Activated CD4-positive, alpha-beta memory T cell treated with anti-CD3 and anti-CD28 coated beads for 36 hours (primary cell): ENCODE results near the gene CASKIN2. TPM values are rescaled to one million over a fixed set of nuclear protein-coding genes. Genes with fewer than 3 reads are reported as not detected.
"Not testable (repeated sequence)": the region's sequence is repeated elsewhere in the genome, so short reads cannot be mapped to it uniquely, and the experiment has no call there.

ENCODE experiments used
- CTCF ChIA-PET: fragments of 350-600 bp; sonication (Branson Sonifier 250); formaldehyde crosslinking; loops from one replicate; lab custom pipeline; 2021; ENCODE audit warnings: antibody characterized with exemption, inconsistent platforms; lab: Charles Lee
- POLR2A ChIA-PET: fragments of 350-600 bp; sonication (Branson Sonifier 250); formaldehyde crosslinking; loops from one replicate; lab custom pipeline; 2021; ENCODE audit warnings: antibody characterized with exemption; lab: Charles Lee
- DNase-seq: peaks from one replicate; pipeline ENCODE4 v3.0.0-alpha.2; 2020
- H3K27ac Mint-ChIP-seq: one replicate; pipeline ENCODE4 v1.8.0; 2021; ENCODE audit warnings: mixed read lengths
- H3K27me3 Mint-ChIP-seq: one replicate; pipeline ENCODE4 v1.8.0; 2021; ENCODE audit warnings: mixed read lengths
- H3K36me3 Mint-ChIP-seq: one replicate; pipeline ENCODE4 v1.8.0; 2021; ENCODE audit warnings: mixed read lengths
- H3K4me1 Mint-ChIP-seq: one replicate; pipeline ENCODE4 v1.8.0; 2021; ENCODE audit warnings: low read depth, mixed read lengths
- H3K4me3 Mint-ChIP-seq: one replicate; pipeline ENCODE4 v1.8.0; 2021; ENCODE audit warnings: mild to moderate bottlenecking, mixed read lengths
- H3K9me3 Mint-ChIP-seq: one replicate; pipeline ENCODE4 v1.8.0; 2021; ENCODE audit warnings: mixed read lengths
- intact Hi-C: fragments of 100-400 bp; cut with micrococcal nuclease; formaldehyde crosslinking; loops from one replicate; pipeline ENCODE4 v1.15.1; 2023
- total RNA-seq, 2 experiments: library from RNA; stranded (reverse); gene quantifications; one replicate each; pipeline ENCODE4 v1.2.3, GENCODE V29; 2021

Gene CASKIN2
- total RNA-seq, 2 experiments from 2014 or later, result 4.7 to 5.3 TPM

GRCh38 chr17:75488693-75489510, 26.4 kb downstream of the CASKIN2 start:
- peaks cover 18% of the 10 kb centered on the region for H3K4me1 Mint-ChIP-seq
- H3K27me3 Mint-ChIP-seq, result no peaks in the 10 kb centered on the region
- no peaks in the 10 kb centered on the region for H3K9me3 Mint-ChIP-seq
- CTCF ChIA-PET, result no interaction called here
- DNase-seq, result no peak
- H3K36me3 Mint-ChIP-seq, result peaks cover 5% of the 10 kb centered on the region
- intact Hi-C loops, result no loop called here
- no peak overlapping the region for H3K27ac Mint-ChIP-seq
- POLR2A ChIA-PET, result no interaction called here
- H3K4me3 Mint-ChIP-seq, result no peak overlapping the region

GRCh38 chr17:75487351-75488070, 27.8 kb downstream of the CASKIN2 start:
- H3K4me3 Mint-ChIP-seq, result peak overlapping the region; percentile 4
- intact Hi-C loops, result no loop called here

GRCh38 chr17:75486951-75487350, 28.4 kb downstream of the CASKIN2 start:
- Mint-ChIP-seq H3K4me3 (no peak overlapping the region), H3K27ac (peak overlapping the region; percentile 88), H3K9me3 (no peaks in the 10 kb centered on the region), H3K27me3 (no peaks in the 10 kb centered on the region), H3K36me3 (peaks cover 1% of the 10 kb centered on the region), H3K4me1 (peaks cover 18% of the 10 kb centered on the region)
- DNase-seq, result no peak
- POLR2A ChIA-PET, result interaction anchor here (1.5 kb wide), 1 partner anchor 31 kb away, joined by 4 read pairs; the partner anchor contains the start of gene TMEM94
- intact Hi-C loops, result no loop called here
- CTCF ChIA-PET, result interaction anchor here (1.1 to 1.4 kb wide), 2 partner anchors 10 to 53 kb away, joined by 3 read pairs; no protein-coding TSS in a partner anchor

More at GRCh38 chr17:75487351-75488070, 27.8 kb downstream of the CASKIN2 start:
- CTCF ChIA-PET, result interaction anchor here (0.9 to 1.1 kb wide), 3 partner anchors 29 to 53 kb away, joined by 3 read pairs; partner anchors contain the start of genes TMEM94 and TSEN54
- H3K36me3 Mint-ChIP-seq, result peaks cover 1% of the 10 kb centered on the region
- H3K4me1 Mint-ChIP-seq, result peaks cover 18% of the 10 kb centered on the region
- H3K9me3 Mint-ChIP-seq, result no peaks in the 10 kb centered on the region
- H3K27me3 Mint-ChIP-seq, result no peaks in the 10 kb centered on the region
- H3K27ac Mint-ChIP-seq, result peak overlapping the region; percentile 88
- DNase-seq, result peak; percentile 57
- POLR2A ChIA-PET, result interaction anchor here (1.5 kb wide), 1 partner anchor 31 kb away, joined by 4 read pairs; the partner anchor contains the start of gene TMEM94

- H3K9me3 Mint-ChIP-seq, result no peaks in the 10 kb centered on the region
- intact Hi-C loops, result no loop called here
- POLR2A ChIA-PET, result no interaction called here
Observed at GRCh38 chr17:75486151-75486550, 29.2 kb downstream of the CASKIN2 start.

GRCh38 chr17:75485688-75486087, 29.6 kb downstream of the CASKIN2 start:
- H3K4me1 Mint-ChIP-seq, result peaks cover 18% of the 10 kb centered on the region
- H3K4me3 Mint-ChIP-seq, result no peak overlapping the region
- intact Hi-C loops, result no loop called here
- no peaks in the 10 kb centered on the region for H3K9me3 Mint-ChIP-seq
- H3K27me3 Mint-ChIP-seq, result no peaks in the 10 kb centered on the region
- H3K36me3 Mint-ChIP-seq, result peaks cover 1% of the 10 kb centered on the region
- POLR2A ChIA-PET, result no interaction called here
- no peak for DNase-seq
- CTCF ChIA-PET, result interaction anchor here (0.6 to 1.4 kb wide), 2 partner anchors 11 to 27 kb away, joined by 3 read pairs; no protein-coding TSS in a partner anchor
- no peak overlapping the region for H3K27ac Mint-ChIP-seq

More at GRCh38 chr17:75486151-75486550, 29.2 kb downstream of the CASKIN2 start:
- no peaks in the 10 kb centered on the region for H3K27me3 Mint-ChIP-seq
- CTCF ChIA-PET, result interaction anchor here (0.6 to 1.4 kb wide), 2 partner anchors 10 to 27 kb away, joined by 3 read pairs; no protein-coding TSS in a partner anchor
- H3K4me1 Mint-ChIP-seq, result peaks cover 18% of the 10 kb centered on the region
- DNase-seq, result no peak
- no peak overlapping the region for H3K4me3 Mint-ChIP-seq
- peaks cover 1% of the 10 kb centered on the region for H3K36me3 Mint-ChIP-seq
- H3K27ac Mint-ChIP-seq, result peak overlapping the region; percentile 21

- H3K9me3 Mint-ChIP-seq, result no peaks in the 10 kb centered on the region
- H3K4me1 Mint-ChIP-seq, result peaks cover 12% of the 10 kb centered on the region
- no peak overlapping the region for H3K4me3 Mint-ChIP-seq
- peaks cover 1% of the 10 kb centered on the region for H3K36me3 Mint-ChIP-seq
- no peak for DNase-seq
- intact Hi-C loops, result no loop called here
- H3K27me3 Mint-ChIP-seq, result no peaks in the 10 kb centered on the region
- ChIA-PET POLR2A (interaction anchor here (0.8 to 1.1 kb wide), 2 partner anchors 26 to 193 kb away, joined by 3 read pairs; partner anchors contain the start of genes SLC25A19 and TMEM94), CTCF (interaction anchor here (0.8 kb wide), 1 partner anchor 171 kb away, joined by 3 read pairs; no protein-coding TSS in a partner anchor)
- no peak overlapping the region for H3K27ac Mint-ChIP-seq
Observed at GRCh38 chr17:75482098-75482942, 33.0 kb downstream of the CASKIN2 start.

GRCh38 chr17:75481194-75482068, 33.9 kb downstream of the CASKIN2 start:
- ChIA-PET CTCF (interaction anchor here (0.8 to 1.0 kb wide), 2 partner anchors 24 to 171 kb away, joined by 3 read pairs; no protein-coding TSS in a partner anchor), POLR2A (interaction anchor here (1.1 kb wide), 1 partner anchor 25 kb away, joined by 3 read pairs; the partner anchor contains the start of gene TMEM94)
- Mint-ChIP-seq H3K27me3 (no peaks in the 10 kb centered on the region), H3K9me3 (no peaks in the 10 kb centered on the region), H3K4me3 (no peak overlapping the region), H3K27ac (no peak overlapping the region), H3K4me1 (peaks cover 3% of the 10 kb centered on the region), H3K36me3 (peaks cover 1% of the 10 kb centered on the region)
- intact Hi-C loops, result no loop called here
- no peak for DNase-seq

- no peak for DNase-seq
- H3K4me3 Mint-ChIP-seq, result no peak overlapping the region
- intact Hi-C loops, result no loop called here
- CTCF ChIA-PET, result interaction anchor here (1.0 kb wide), 1 partner anchor 25 kb away, joined by 3 read pairs; no protein-coding TSS in a partner anchor
- no peaks in the 10 kb centered on the region for H3K27me3 Mint-ChIP-seq
- POLR2A ChIA-PET, result no interaction called here
- H3K9me3 Mint-ChIP-seq, result no peaks in the 10 kb centered on the region
- H3K36me3 Mint-ChIP-seq, result no peaks in the 10 kb centered on the region
- H3K27ac Mint-ChIP-seq, result no peak overlapping the region
- H3K4me1 Mint-ChIP-seq, result no peaks in the 10 kb centered on the region
Observed at GRCh38 chr17:75480281-75480680, 35.1 kb downstream of the CASKIN2 start.

- H3K4me3 Mint-ChIP-seq, result no peak overlapping the region
- ChIA-PET CTCF (no interaction called here), POLR2A (no interaction called here)
- H3K27me3 Mint-ChIP-seq, result no peaks in the 10 kb centered on the region
- H3K36me3 Mint-ChIP-seq, result no peaks in the 10 kb centered on the region
- DNase-seq, result no peak
- intact Hi-C loops, result no loop called here
- no peaks in the 10 kb centered on the region for H3K4me1 Mint-ChIP-seq
- no peaks in the 10 kb centered on the region for H3K9me3 Mint-ChIP-seq
- H3K27ac Mint-ChIP-seq, result no peak overlapping the region
Observed at GRCh38 chr17:75478508-75478907, 36.8 kb downstream of the CASKIN2 start.

- CTCF ChIA-PET, H3K27me3 Mint-ChIP-seq, H3K4me1 Mint-ChIP-seq, POLR2A ChIA-PET, H3K4me3 Mint-ChIP-seq, H3K27ac Mint-ChIP-seq, H3K9me3 Mint-ChIP-seq, H3K36me3 Mint-ChIP-seq, intact Hi-C loops, DNase-seq: not testable (repeated sequence)
Observed at GRCh38 chr17:75477490-75477862, 37.9 kb downstream of the CASKIN2 start.
